ENCODE results near the gene ASRGL1. TPM values are rescaled to one million over a fixed set of nuclear protein-coding genes. Genes with fewer than 3 reads are reported as not detected.

Gene ASRGL1
- total and polyA plus RNA-seq, 2 of the 13 experiments (the other 11 are each of a cell fraction or from before 2014, with no cell fraction given) = 50.8 to 97.5 TPM

DNA sequence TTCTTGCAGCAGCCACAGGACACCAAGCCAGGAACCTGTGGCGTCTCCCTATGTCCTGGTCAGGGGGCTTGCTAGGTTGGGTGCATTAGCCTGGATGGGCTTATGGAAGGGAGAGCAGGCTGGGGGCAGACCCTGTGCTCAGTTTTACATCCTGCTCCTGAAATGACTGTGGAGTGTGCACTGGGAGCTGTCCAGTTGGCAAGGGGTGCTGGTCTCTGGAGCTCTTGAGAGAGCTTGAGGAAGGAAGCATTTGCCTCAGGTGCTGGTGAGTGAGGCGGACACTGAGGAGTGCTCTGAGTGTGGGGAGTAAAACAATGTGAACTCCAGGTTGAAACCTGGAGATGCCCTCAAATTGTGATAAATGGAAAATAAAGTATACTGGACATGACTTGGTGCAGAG, 41.7 kb upstream of the ASRGL1 start (continued):
- TF ChIP-seq KLF16 (CRISPR knock-in tag; IDR thresholded peaks at IDR 0.05) = peak in 1 of 2 experiments; percentile 54; a peak in 1 of 4 replicates
- TF ChIP-seq, protein P1, sequence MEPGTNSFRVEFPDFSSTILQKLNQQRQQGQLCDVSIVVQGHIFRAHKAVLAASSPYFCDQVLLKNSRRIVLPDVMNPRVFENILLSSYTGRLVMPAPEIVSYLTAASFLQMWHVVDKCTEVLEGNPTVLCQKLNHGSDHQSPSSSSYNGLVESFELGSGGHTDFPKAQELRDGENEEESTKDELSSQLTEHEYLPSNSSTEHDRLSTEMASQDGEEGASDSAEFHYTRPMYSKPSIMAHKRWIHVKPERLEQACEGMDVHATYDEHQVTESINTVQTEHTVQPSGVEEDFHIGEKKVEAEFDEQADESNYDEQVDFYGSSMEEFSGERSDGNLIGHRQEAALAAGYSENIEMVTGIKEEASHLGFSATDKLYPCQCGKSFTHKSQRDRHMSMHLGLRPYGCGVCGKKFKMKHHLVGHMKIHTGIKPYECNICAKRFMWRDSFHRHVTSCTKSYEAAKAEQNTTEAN (CRISPR knock-in tag; conservative IDR thresholded peaks at IDR 0.05) = 0 out of 2 replicates have a peak, but pooled peaks have one; percentile 25
- peak; percentile 32; the same call in 1 of the 2 replicates for TF ChIP-seq TGIF2 (CRISPR knock-in tag; IDR thresholded peaks at IDR 0.05)

DNA sequence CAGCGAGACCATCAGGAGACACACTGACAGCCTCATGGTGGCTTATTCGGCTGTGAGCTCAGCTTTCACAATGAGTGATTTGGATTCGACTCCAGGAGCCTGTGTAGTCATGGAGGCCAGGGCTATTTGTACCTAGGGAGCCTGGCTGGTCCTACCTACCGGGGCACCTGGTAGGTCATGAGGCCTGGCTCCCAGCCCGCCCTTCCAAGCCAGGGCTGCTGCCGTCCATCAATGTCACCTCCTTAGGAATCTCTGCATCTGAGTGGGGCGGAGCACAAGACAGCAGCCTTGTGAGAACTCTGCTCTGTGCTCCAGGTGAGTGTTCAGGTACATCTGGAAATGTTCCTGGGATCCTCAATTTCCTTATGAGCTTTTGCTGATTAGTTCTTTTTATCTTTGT, 38.3 kb upstream of the ASRGL1 start, which contains the start of gene SCGB1D4:
TSS of gene SCGB1D4 (minus strand) at position 101 of the 400 bp plus-strand sequence. CDS start at position 36, 65 bp downstream.
- intact Hi-C loops (cut with micrococcal nuclease; ENCODE audit: unreplicated experiment) (no loop called here), in situ Hi-C loops (cut with HindIII; ENCODE audit: extremely low pct_ligation_motif_present, low pct_unique_long_range_greater_than_20kb) (no loop called here)
- Histone ChIP-seq H3K36me3 (replicated peaks in 1 of 2; ENCODE audit: control insufficient read depth in 1 of 2, insufficient read depth in 2 of 2, low read length in 2 of 2) (no peaks in the 10 kb centered on the region), H3K4me2 (ENCODE audit: low read depth, low read length) (no peak within 1 kb of the TSS), H4K20me1 (ENCODE audit: insufficient read depth, low read length) (no peaks in the 10 kb centered on the region), H3K27me3 (ENCODE audit: control insufficient read depth in 1 of 2, insufficient read depth in 2 of 2, low read length in 2 of 2) (peaks cover 1 to 33% of the 10 kb centered on the region in 2 experiments; a peak in 4 of 5 replicates), H2AFZ (ENCODE audit: low read length) (no peak within 1 kb of the TSS), H3K4me3 (replicated peaks in 1 of 3; ENCODE audit: insufficient read depth in 1 of 3, low read depth in 2 of 3, low read length in 3 of 3) (no peak within 1 kb of the TSS), H3K79me2 (ENCODE audit: insufficient read depth, low read length) (no peaks in the 10 kb centered on the region), H3K27ac (ENCODE audit: extremely low read length, insufficient read depth, low read length) (no peak within 1 kb of the TSS), H3K4me1 (ENCODE audit: insufficient read depth, low read length) (no peaks in the 10 kb centered on the region), H3K9ac (ENCODE audit: insufficient read depth, low read depth, low read length) (no peak within 1 kb of the TSS), H3K9me3 (ENCODE audit: low read length) (no peaks in the 10 kb centered on the region)
- BruUV-seq (replicated peaks) = no TSS peak
- no peak for ATAC-seq
- no peak for TF ChIP-seq ZNF790 (CRISPR knock-in tag; IDR thresholded peaks at IDR 0.05; ENCODE audit: borderline replicate concordance)
- TF ChIP-seq, protein P2, sequence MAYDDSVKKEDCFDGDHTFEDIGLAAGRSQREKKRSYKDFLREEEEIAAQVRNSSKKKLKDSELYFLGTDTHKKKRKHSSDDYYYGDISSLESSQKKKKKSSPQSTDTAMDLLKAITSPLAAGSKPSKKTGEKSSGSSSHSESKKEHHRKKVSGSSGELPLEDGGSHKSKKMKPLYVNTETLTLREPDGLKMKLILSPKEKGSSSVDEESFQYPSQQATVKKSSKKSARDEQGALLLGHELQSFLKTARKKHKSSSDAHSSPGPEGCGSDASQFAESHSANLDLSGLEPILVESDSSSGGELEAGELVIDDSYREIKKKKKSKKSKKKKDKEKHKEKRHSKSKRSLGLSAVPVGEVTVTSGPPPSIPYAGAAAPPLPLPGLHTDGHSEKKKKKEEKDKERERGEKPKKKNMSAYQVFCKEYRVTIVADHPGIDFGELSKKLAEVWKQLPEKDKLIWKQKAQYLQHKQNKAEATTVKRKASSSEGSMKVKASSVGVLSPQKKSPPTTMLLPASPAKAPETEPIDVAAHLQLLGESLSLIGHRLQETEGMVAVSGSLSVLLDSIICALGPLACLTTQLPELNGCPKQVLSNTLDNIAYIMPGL (CRISPR knock-in tag; IDR thresholded peaks at IDR 0.05; ENCODE audit: borderline replicate concordance in 1 of 2, low read depth in 1 of 2) = no peak
- TF ChIP-seq ZNF10 (CRISPR knock-in tag; IDR thresholded peaks at IDR 0.05; ENCODE audit: borderline replicate concordance, low read depth) = no peak
- TF ChIP-seq YY1 (IDR thresholded peaks at IDR 0.05; ENCODE audit: insufficient read depth, insufficient replicate concordance, low read depth, low read length) = no peak
- TF ChIP-seq ETV5 (CRISPR knock-in tag; IDR thresholded peaks at IDR 0.05; ENCODE audit: borderline replicate concordance) = no peak
- TF ChIP-seq SCMH1 (CRISPR knock-in tag; IDR thresholded peaks at IDR 0.05; ENCODE audit: borderline replicate concordance) = no peak
- no peak for TF ChIP-seq IRF2 (CRISPR knock-in tag; IDR thresholded peaks at IDR 0.05)
- TF ChIP-seq ZNF552 (CRISPR knock-in tag; IDR thresholded peaks at IDR 0.05; ENCODE audit: borderline replicate concordance) = no peak
- no peak for TF ChIP-seq HDAC6 (IDR thresholded peaks at IDR 0.05; ENCODE audit: low read depth, low read length)
- TF ChIP-seq ZNF607 (CRISPR knock-in tag; IDR thresholded peaks at IDR 0.05; ENCODE audit: borderline replicate concordance) = no peak
- no peak for TF ChIP-seq ZBTB42 (CRISPR knock-in tag; IDR thresholded peaks at IDR 0.05)
- TF ChIP-seq ZNF75D (CRISPR knock-in tag; IDR thresholded peaks at IDR 0.05; ENCODE audit: borderline replicate concordance) = no peak
- no peak for TF ChIP-seq FOXP1 (IDR thresholded peaks at IDR 0.05)
- no peak for TF ChIP-seq FOXP1 (CRISPR knock-in tag; IDR thresholded peaks at IDR 0.05)
- no peak for TF ChIP-seq ZNF225 (CRISPR knock-in tag; IDR thresholded peaks at IDR 0.05)
- no peak for TF ChIP-seq ZSCAN30 (CRISPR knock-in tag; IDR thresholded peaks at IDR 0.05)
- no peak for TF ChIP-seq ZNF780A (CRISPR knock-in tag; IDR thresholded peaks at IDR 0.05)
- no peak for TF ChIP-seq ZNF460 (CRISPR knock-in tag; IDR thresholded peaks at IDR 0.05; ENCODE audit: borderline replicate concordance)
- POLR2A ChIA-PET = no interaction called here
- CTCF ChIA-PET (ENCODE audit: low intra/inter-chr PET ratio, low total read pairs) = no interaction called here
- 0% methylated on average over 4 of the region's 7 CpGs for WGBS (ENCODE audit: low lambda C conversion rate)
- DNase-seq (ENCODE audit: low spot score) = no peak
- FAIRE-seq = no peak

Data from HepG2 (cell line).